Measurements from ENCODE around the gene DIS3L2. TPM values are rescaled to one million over a fixed set of nuclear protein-coding genes. Genes with fewer than 3 reads are reported as not detected.

DIS3L2 gene
- total RNA-seq, 3 donors from 2014 or later: 28.5 to 43.0 (median 42.5) TPM

DNA sequence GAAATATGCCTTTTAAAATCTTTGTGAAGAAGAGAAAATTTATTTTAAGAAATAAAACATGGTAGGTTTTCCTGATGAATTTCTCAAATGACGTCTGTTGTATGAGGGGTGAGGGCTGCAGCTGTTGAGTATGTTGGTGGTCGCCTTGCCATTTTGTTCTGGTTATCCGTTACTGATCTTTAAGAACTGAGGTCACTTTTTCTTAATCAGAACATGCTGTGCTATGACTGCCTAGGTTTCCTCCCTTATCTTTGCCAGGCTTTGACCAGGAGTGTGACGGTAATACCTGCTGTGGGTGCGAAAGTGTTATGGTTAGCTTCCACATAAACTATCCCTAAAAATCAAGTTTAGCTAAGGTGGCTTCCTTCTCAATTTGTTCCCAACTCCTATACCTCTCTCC lies 176.9 kb downstream of the DIS3L2 start:
- H3K9me3 ChIP-seq: no peaks in the 10 kb centered on the region
- TF ChIP-seq, protein P1, sequence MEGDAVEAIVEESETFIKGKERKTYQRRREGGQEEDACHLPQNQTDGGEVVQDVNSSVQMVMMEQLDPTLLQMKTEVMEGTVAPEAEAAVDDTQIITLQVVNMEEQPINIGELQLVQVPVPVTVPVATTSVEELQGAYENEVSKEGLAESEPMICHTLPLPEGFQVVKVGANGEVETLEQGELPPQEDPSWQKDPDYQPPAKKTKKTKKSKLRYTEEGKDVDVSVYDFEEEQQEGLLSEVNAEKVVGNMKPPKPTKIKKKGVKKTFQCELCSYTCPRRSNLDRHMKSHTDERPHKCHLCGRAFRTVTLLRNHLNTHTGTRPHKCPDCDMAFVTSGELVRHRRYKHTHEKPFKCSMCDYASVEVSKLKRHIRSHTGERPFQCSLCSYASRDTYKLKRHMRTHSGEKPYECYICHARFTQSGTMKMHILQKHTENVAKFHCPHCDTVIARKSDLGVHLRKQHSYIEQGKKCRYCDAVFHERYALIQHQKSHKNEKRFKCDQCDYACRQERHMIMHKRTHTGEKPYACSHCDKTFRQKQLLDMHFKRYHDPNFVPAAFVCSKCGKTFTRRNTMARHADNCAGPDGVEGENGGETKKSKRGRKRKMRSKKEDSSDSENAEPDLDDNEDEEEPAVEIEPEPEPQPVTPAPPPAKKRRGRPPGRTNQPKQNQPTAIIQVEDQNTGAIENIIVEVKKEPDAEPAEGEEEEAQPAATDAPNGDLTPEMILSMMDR (IDR thresholded peaks at IDR 0.05): no peak
- intact Hi-C loops (cut with DNase I, micrococcal nuclease): no loop called here

DNA sequence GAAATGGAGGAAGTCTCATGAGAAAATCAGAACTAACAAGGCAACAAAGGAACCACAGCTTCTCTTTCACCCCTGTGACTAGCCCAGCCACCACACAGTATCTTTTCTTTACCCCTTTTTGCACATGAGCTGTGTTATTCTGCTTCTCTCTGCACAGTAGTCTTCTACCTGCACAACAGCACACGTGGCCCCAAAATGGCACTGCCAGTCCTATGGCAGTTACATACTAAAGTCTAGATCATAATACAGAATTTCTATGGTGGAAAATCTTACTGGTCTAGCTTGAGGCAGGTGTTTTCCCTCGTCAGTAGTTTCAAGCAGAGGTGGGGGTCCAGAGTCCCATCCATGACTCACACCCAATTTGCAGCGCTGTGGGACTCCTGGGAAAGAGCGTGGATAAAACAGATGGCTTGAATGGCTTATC lies 177.7 kb downstream of the DIS3L2 start:
- DNase-seq (no peak), ATAC-seq (no peak)
- intact Hi-C loops (cut with DNase I, micrococcal nuclease): no loop called here
- Histone ChIP-seq H3K4me3 (no peak overlapping the region), H3K9me3 (no peaks in the 10 kb centered on the region), H3K36me3 (ENCODE audit: low read depth) (no peaks in the 10 kb centered on the region), H3K4me1 (ENCODE audit: low read depth) (no peaks in the 10 kb centered on the region)
- TF ChIP-seq, protein P1 (IDR thresholded peaks at IDR 0.05): no peak

More for the DNA sequence above, 176.9 kb downstream of the DIS3L2 start:
- no peak for DNase-seq
- no peaks in the 10 kb centered on the region for H3K36me3 ChIP-seq (ENCODE audit: low read depth)
- H3K4me1 ChIP-seq (ENCODE audit: low read depth): no peaks in the 10 kb centered on the region
- ATAC-seq: no peak
- no peak overlapping the region for H3K4me3 ChIP-seq

DNA sequence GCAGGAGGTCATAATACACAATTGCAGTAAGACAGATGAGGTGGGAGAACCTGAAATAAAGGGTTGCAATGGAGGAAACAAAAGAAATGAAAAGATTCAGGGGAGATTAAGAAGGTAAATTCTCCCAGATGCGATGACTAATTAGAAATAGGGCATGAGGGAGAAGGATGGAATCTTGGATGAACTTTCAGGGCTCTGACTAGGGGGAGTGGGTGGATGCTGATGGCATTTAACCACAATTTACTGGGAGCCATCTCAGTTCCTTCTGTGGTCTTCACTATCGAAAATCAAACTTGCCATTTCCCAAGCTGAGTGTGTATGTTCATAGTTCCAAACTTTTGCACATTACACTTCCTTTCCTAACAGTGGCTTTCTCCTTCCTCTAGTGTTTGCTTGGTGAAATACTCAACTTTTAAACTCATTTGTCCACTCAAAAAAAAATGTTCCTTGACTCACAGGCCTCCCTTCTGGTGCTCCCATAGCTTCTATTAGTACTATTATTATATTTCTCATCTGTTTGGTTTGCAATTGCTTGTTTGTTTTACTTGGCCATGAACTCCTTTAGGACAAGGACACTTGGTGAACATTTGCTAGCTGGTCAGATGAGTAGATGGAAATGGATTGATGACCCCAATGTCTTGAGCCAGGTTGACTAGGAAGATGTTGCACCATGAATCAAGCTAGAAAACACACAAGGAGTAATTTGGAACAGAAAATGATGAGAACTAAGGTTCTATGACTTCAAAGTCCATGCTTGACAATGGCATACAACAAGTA lies 178.5 kb downstream of the DIS3L2 start:
- H3K36me3 ChIP-seq (ENCODE audit: low read depth): no peaks in the 10 kb centered on the region
- DNase-seq (no peak), ATAC-seq (no peak)
- TF ChIP-seq, protein P1 (IDR thresholded peaks at IDR 0.05): no peak
- no peaks in the 10 kb centered on the region for H3K9me3 ChIP-seq
- intact Hi-C loops (cut with DNase I, micrococcal nuclease): loop anchor here in 1 of 2 donors (5.0 kb wide), 1 partner anchor 213 kb away; the partner anchor contains the start of gene NPPC
- no peak overlapping the region for H3K4me3 ChIP-seq
- H3K4me1 ChIP-seq (ENCODE audit: low read depth): no peaks in the 10 kb centered on the region

DNA sequence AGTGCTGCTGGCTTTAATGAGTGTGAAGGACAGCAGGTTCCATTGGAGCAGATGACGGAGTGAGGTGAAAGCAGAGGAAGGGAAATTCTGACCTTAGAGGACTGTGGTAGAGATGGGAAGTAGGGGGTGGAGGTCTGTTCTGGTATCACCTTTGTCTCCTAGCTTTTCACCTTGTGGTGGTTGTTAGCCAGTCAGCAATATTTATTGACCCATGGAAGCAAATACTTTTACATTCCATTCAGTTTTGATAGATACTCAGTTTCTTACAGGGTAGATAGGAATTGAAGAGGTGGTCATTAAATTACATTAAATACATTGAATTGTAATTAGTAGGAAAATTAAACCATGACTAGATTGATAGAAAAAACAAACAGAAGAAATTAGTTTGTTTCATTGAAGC lies 180.1 kb downstream of the DIS3L2 start:
- DNase-seq (no peak), ATAC-seq (no peak)
- intact Hi-C loops (cut with DNase I, micrococcal nuclease): loop anchor here in 1 of 2 donors (5.0 kb wide), 1 partner anchor 214 kb away; the partner anchor contains the start of gene NPPC
- H3K9me3 ChIP-seq: no peaks in the 10 kb centered on the region
- H3K4me1 ChIP-seq (ENCODE audit: low read depth): no peaks in the 10 kb centered on the region
- TF ChIP-seq, protein P1 (IDR thresholded peaks at IDR 0.05): no peak
- H3K36me3 ChIP-seq (ENCODE audit: low read depth): no peaks in the 10 kb centered on the region
- H3K4me3 ChIP-seq: no peak overlapping the region

DNA sequence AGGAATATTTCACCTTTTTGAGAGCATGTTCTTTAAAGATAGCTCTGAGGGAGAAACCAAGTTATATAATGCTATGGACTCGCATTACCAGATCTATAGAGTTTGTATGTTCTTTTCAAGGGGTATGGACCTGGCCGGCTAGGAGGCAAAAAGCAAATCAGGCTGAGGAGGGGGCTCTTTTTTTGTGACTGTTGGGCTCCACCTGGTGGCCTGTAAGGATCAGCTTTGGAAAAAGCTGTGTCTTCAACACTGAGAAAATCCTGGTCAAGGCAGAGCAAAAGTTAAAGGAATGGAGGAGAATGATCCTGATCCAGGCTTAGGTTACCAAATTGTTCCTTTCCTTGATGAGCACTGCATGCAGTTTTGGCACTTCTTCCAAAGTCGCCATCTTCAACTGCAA lies 180.5 kb downstream of the DIS3L2 start:
- H3K9me3 ChIP-seq: no peaks in the 10 kb centered on the region
- H3K36me3 ChIP-seq (ENCODE audit: low read depth): no peaks in the 10 kb centered on the region
- intact Hi-C loops (cut with DNase I, micrococcal nuclease): loop anchor here in 1 of 2 donors (5.0 kb wide), 1 partner anchor 215 kb away; the partner anchor contains the start of gene NPPC
- TF ChIP-seq, protein P1 (IDR thresholded peaks at IDR 0.05): no peak
- no peak for ATAC-seq
- no peaks in the 10 kb centered on the region for H3K4me1 ChIP-seq (ENCODE audit: low read depth)
- H3K4me3 ChIP-seq: no peak overlapping the region
- DNase-seq: peak in 1 of 3 donors; percentile 28

All from mucosa of descending colon (tissue), 3 donors.